Adrenal gland (tissue), 12 donors: ENCODE results near the gene ANKS1B. TPM values are rescaled to one million over a fixed set of nuclear protein-coding genes. Genes with fewer than 3 reads are reported as not detected.

ENCODE experiments used
- DNase-seq, 7 donors: peaks; one replicate each; pipeline ENCODE4 v3.0.0-alpha.2; 2019 to 2020
- H3K27ac ChIP-seq, 5 donors: fragments of 200-600 bp; sonication (generic) in 4 of 5; 1 replicate in 3 of 5; 2 replicates in 2 of 5; pipeline versions ENCODE4 v1.5.1 to v1.8.0; 2016 to 2020; ENCODE audit warnings: mild to moderate bottlenecking in 1 of 5
- H3K27me3 ChIP-seq: fragments of 200-600 bp; 2 replicates; pipeline ENCODE4 v1.8.0; 2021
- H3K36me3 ChIP-seq, 2 donors: fragments of 200-600 bp; replicated peaks in 1 of 2; 1 replicate in 1 of 2; 2 replicates in 1 of 2; pipeline versions ENCODE4 v1.5.1 to v1.8.0; 2018 to 2022
- H3K4me1 ChIP-seq, 2 donors: fragments of 200-600 bp; replicated peaks in 1 of 2; 1 replicate in 1 of 2; 2 replicates in 1 of 2; pipeline versions ENCODE4 v1.5.1 to v1.8.0; 2018 to 2021
- H3K4me3 ChIP-seq, 4 donors: fragments of 200-600 bp; sonication (generic) in 3 of 4; one replicate each; pipeline ENCODE4 v1.5.1; 2016 to 2018
- H3K9me3 ChIP-seq, 3 donors: fragments of 200-600 bp; sonication (generic) in 1 of 3; replicated peaks in 1 of 3; 1 replicate in 2 of 3; 2 replicates in 1 of 3; pipeline versions ENCODE4 v1.5.1 to v1.8.0; 2016 to 2021
- POLR2A ChIP-seq, 2 donors: fragments of 450-650 bp; IDR thresholded peaks; one replicate each; pipeline ENCODE4 v1.6.1; 2017; ENCODE audit warnings: antibody characterized with exemption in 2 of 2, mild to moderate bottlenecking in 2 of 2, moderate library complexity in 1 of 2
- WGBS, 4 donors: extraction: QIAGEN DNeasy Blood & Tissue Kit in 2 of 4; methylation state at CpG; one replicate each; pipeline versions ENCODE4 v1.1.5 to v1.1.7; 2013 to 2017; 5-methylcytosine and 5-hydroxymethylcytosine counted together
- intact Hi-C, 2 donors: fragments of 100-400 bp; cut with DNase I; formaldehyde crosslinking; loops; one replicate each; pipeline versions ENCODE4 v1.14.1 to v1.15.0; 2022 to 2023
- polyA plus RNA-seq, 3 donors: library from polyadenylated mRNA; stranded (reverse); fragments of 200-250 nt in 2 of 3; fragments of 350-450 nt in 1 of 3; fragmentation: Illumina TruSeq in 1 of 3; extraction: RNeasy Lipid Tissue Mini Kit (QIAGEN cat#74804) in 1 of 3; gene quantifications; one replicate each; pipeline ENCODE4 v1.2.3, GENCODE V29; 2013 to 2014
- total RNA-seq, 9 donors: library from RNA; depleted of rRNA in 4 of 9; stranded (reverse); fragments of >200 nt in 4 of 9; fragments of 120-200 nt in 1 of 9; fragmentation: NEBNext Ultra II Directional in 1 of 9; extraction: Animal tissue kit (Norgen Biotek cat#: 25700) in 1 of 9; gene quantifications; one replicate each; pipeline versions ENCODE4 v1.1.0 to v1.2.4, GENCODE V29; 2013 to 2023
- TF ChIP-seq, protein P1 (sequence below), 6 experiments: fragments of 450-650 bp in 4 of 6; fragments of 200-600 bp in 2 of 6; sonication (generic) in 1 of 6; IDR thresholded peaks; 1 replicate in 5 of 6; 2 replicates in 1 of 6; pipeline versions ENCODE4 v1.5.1 to v1.8.0; 2016 to 2021; ENCODE audit warnings: antibody characterized with exemption in 6 of 6, mild to moderate bottlenecking in 2 of 6, moderate library complexity in 1 of 6
- donor health status: healthy with polysubstance abuse.
- donor health status: Bipolar disorder and iron deficiency.
- donor health status: DM: yes; HTN: yes; CAD: no.
- donor health status: DM: no; HTN: no; CAD: no.
- donor health status: DM: no; HTN: no; CAD: no.
- donor health status: DM: yes; HTN: yes; CAD: no.

Gene ANKS1B
- total and polyA plus RNA-seq, 12 donors, result 1.3 to 28.1 (median 8.0) TPM

DNA sequence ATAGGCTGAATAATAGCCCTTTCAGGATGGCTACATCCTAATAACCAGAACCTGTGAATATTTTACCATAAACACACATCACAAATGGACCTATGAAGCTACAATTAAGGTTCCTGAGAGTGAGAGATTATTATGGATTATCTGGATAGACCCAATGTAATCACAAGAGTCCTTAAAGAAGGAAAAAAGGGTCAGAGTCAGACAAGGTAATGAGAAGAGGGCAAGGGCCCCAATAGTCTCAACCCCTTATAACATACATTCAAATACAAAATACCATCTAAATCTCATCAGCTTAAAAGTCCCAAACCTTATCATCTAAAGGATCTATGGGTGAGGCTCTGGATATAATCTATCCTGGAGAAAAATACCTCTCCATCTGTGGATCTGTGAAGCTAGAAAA, 272.5 kb downstream of the ANKS1B start:
- H3K9me3 ChIP-seq, result no peaks in the 10 kb centered on the region
- H3K27ac ChIP-seq, result no peak overlapping the region
- TF ChIP-seq, protein P1, sequence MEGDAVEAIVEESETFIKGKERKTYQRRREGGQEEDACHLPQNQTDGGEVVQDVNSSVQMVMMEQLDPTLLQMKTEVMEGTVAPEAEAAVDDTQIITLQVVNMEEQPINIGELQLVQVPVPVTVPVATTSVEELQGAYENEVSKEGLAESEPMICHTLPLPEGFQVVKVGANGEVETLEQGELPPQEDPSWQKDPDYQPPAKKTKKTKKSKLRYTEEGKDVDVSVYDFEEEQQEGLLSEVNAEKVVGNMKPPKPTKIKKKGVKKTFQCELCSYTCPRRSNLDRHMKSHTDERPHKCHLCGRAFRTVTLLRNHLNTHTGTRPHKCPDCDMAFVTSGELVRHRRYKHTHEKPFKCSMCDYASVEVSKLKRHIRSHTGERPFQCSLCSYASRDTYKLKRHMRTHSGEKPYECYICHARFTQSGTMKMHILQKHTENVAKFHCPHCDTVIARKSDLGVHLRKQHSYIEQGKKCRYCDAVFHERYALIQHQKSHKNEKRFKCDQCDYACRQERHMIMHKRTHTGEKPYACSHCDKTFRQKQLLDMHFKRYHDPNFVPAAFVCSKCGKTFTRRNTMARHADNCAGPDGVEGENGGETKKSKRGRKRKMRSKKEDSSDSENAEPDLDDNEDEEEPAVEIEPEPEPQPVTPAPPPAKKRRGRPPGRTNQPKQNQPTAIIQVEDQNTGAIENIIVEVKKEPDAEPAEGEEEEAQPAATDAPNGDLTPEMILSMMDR (IDR thresholded peaks at IDR 0.05), result no peak
- no peaks in the 10 kb centered on the region for H3K36me3 ChIP-seq
- intact Hi-C loops, result no loop called here
- H3K27me3 ChIP-seq, result no peaks in the 10 kb centered on the region
- no peak overlapping the region for H3K4me3 ChIP-seq
- no peaks in the 10 kb centered on the region for H3K4me1 ChIP-seq
- DNase-seq, result no peak

DNA sequence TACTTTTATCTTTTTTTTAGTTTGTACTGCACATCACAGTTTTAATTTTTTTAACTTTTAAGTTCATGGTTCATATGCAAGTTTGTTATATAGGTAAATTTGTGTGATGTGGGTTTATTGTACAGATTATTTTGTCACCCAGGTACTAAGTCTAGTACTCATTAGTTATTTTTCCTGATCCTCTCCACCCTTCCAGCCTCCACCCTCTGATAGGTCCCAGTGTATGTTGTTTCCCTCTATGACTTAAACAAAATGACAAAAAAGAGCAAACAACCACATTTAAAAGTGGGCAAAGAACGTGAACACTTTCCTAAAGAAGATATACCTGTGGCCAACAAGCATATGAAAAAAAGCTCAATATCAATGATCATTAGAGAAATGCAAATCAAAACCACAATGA, 273.5 kb downstream of the ANKS1B start:
- 75 to 87% (median 83%) methylated on average over 1 of the region's 1 CpG for WGBS, 4 donors
- intact Hi-C loops, result no loop called here
- H3K4me1 ChIP-seq, result no peaks in the 10 kb centered on the region
- DNase-seq, result no peak
- H3K9me3 ChIP-seq, result no peaks in the 10 kb centered on the region
- no peak overlapping the region for H3K4me3 ChIP-seq
- H3K36me3 ChIP-seq, result no peaks in the 10 kb centered on the region
- TF ChIP-seq POLR2A (IDR thresholded peaks at IDR 0.05), result no peak
- TF ChIP-seq, protein P1 (IDR thresholded peaks at IDR 0.05), result no peak
- H3K27ac ChIP-seq, result no peak overlapping the region
- no peaks in the 10 kb centered on the region for H3K27me3 ChIP-seq

DNA sequence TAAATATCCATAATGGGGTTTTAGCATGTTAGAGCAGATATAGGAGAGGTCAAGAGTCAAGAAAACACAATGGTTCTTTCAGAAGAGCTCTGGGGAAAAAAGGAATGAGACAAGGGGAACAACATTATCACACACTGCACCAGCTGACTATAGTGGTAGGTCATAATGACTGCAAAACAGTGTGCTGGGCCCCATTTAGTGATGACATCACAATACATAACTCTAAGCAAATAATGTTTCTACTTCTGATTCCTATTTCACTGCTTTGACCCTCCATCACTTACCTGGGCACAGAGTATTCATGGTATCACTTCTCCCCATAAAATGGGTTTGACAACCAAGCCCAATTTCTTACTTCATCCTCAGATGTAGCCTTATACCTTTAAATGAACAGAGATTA, 275.1 kb downstream of the ANKS1B start:
- no peak for DNase-seq
- intact Hi-C loops, result no loop called here
- TF ChIP-seq, protein P1 (IDR thresholded peaks at IDR 0.05), result no peak
- no peak for TF ChIP-seq POLR2A (IDR thresholded peaks at IDR 0.05)
- Histone ChIP-seq H3K36me3 (no peaks in the 10 kb centered on the region), H3K27ac (no peak overlapping the region), H3K4me1 (no peaks in the 10 kb centered on the region), H3K4me3 (no peak overlapping the region), H3K27me3 (no peaks in the 10 kb centered on the region), H3K9me3 (no peaks in the 10 kb centered on the region)

DNA sequence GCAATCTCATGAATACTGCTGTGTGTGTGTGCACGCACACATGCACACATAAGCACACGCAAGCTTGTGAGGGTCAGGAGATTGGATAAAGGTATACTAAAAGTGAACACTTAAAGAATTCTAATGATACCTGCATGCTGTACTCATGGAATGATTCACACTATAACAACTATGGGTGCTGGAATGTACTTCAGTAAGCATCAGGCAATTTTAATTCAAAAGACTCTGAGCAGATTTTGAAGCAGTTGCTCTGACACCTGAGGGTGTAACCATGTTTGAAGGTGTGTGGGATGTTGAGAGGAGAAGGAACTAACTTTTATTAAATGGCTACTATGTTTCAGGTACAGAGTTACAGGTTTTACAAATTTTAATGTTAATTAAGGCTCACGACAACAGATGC, 275.6 kb downstream of the ANKS1B start:
- DNase-seq, result no peak
- intact Hi-C loops, result no loop called here
- H3K4me1 ChIP-seq, result no peaks in the 10 kb centered on the region
- H3K36me3 ChIP-seq, result no peaks in the 10 kb centered on the region
- WGBS, 4 donors, result 89 to 98% (median 96%) methylated on average over 3 of the region's 3 CpGs
- no peak overlapping the region for H3K4me3 ChIP-seq
- H3K27me3 ChIP-seq, result no peaks in the 10 kb centered on the region
- no peak for TF ChIP-seq POLR2A (IDR thresholded peaks at IDR 0.05)
- TF ChIP-seq, protein P1 (IDR thresholded peaks at IDR 0.05), result no peak
- H3K27ac ChIP-seq, result no peak overlapping the region
- H3K9me3 ChIP-seq, result no peaks in the 10 kb centered on the region
